Peyer's patch (tissue), 4 donors: ENCODE data around the gene RPL4.

Experiments
- CTCF ChIP-seq, 6 experiments: fragments of 450-650 bp in 4 of 6; fragments of 200-600 bp in 2 of 6; sonication (generic) in 1 of 6; IDR thresholded peaks; one replicate each; pipeline ENCODE4 v1.5.1; 2017 to 2019; ENCODE audit warnings: antibody characterized with exemption in 6 of 6, mild to moderate bottlenecking in 3 of 6, moderate library complexity in 1 of 6
- POLR2A ChIP-seq, 2 donors: fragments of 450-650 bp; IDR thresholded peaks; one replicate each; pipeline ENCODE4 v1.5.1; 2017; ENCODE audit warnings: antibody characterized with exemption in 2 of 2, mild to moderate bottlenecking in 2 of 2, moderate library complexity in 2 of 2

- no peak for TF ChIP-seq POLR2A (IDR thresholded peaks at IDR 0.05)
- TF ChIP-seq CTCF (IDR thresholded peaks at IDR 0.05), result no peak
These were observed 7.6 kb downstream of the RPL4 start for GRCh38 chr15:66496951-66497501.
